SU-DHL-6 (cell line): ENCODE results near the gene CCDC13.

Experiments
- H2AFZ ChIP-seq: fragments of 200-600 bp; sonication (generic); 2 replicates; pipeline ENCODE4 v1.6.1; 2014; ENCODE audit warnings: low read depth, mild to moderate bottlenecking, moderate library complexity, mixed read lengths, antibody characterized with exemption, low read length; ENCODE audit not compliant: severe bottlenecking
- H3F3A ChIP-seq: fragments of 200-600 bp; shearing (Covaris generic); 2 replicates; pipeline ENCODE4 v1.6.0; 2016; ENCODE audit warnings: antibody characterized with exemption, mild to moderate bottlenecking; ENCODE audit not compliant: insufficient read depth
- H3K27ac ChIP-seq: fragments of 200-600 bp; sonication (generic); 2 replicates; pipeline ENCODE4 v1.5.1; 2016; ENCODE audit warnings: low read depth, mild to moderate bottlenecking, low read length, moderate library complexity, mixed read lengths
- H3K27me3 ChIP-seq: fragments of 200-600 bp; sonication (generic), shearing (Covaris generic); 2 replicates; pipeline ENCODE4 v1.6.0; 2014; ENCODE audit warnings: mild to moderate bottlenecking, low read length
- H3K36me3 ChIP-seq: fragments of 200-600 bp; sonication (generic); 2 replicates; pipeline ENCODE4 v1.6.1; 2014; ENCODE audit warnings: mild to moderate bottlenecking, low read length, mixed read lengths
- H3K4me2 ChIP-seq: fragments of 300-600, 200-600 bp; shearing (Covaris generic), sonication (generic); 2 replicates; pipeline ENCODE4 v1.6.0; 2014; ENCODE audit warnings: low read length, low read depth, mild to moderate bottlenecking; ENCODE audit not compliant: poor library complexity, severe bottlenecking
- H3K4me3 ChIP-seq: fragments of 200-600 bp; sonication (generic); 2 replicates; pipeline ENCODE4 v1.5.1; 2014; ENCODE audit warnings: antibody characterized with exemption, low read length, mild to moderate bottlenecking, mixed read lengths; ENCODE audit not compliant: insufficient read depth, poor library complexity, severe bottlenecking
- H3K79me2 ChIP-seq: fragments of 200-600 bp; sonication (generic); 2 replicates; pipeline ENCODE4 v1.6.1; 2014; ENCODE audit warnings: mild to moderate bottlenecking, low read length, moderate library complexity; ENCODE audit not compliant: insufficient read depth
- H3K9ac ChIP-seq: fragments of 200-600 bp; sonication (generic); 2 replicates; pipeline ENCODE4 v1.7.0; 2014; ENCODE audit warnings: mild to moderate bottlenecking, low read length
- H3K9me2 ChIP-seq: fragments of 200-600 bp; sonication (generic); replicated peaks from 2 replicates; pipeline ENCODE4 v1.6.1; 2014; ENCODE audit warnings: low read length; ENCODE audit not compliant: insufficient read depth
- H3K9me3 ChIP-seq: fragments of 200-600 bp; sonication (generic); 2 replicates; pipeline ENCODE4 v1.6.1; 2014; ENCODE audit warnings: low read length, mixed read lengths; ENCODE audit not compliant: insufficient read depth
- H4K20me1 ChIP-seq: fragments of 200-600 bp; sonication (generic); 2 replicates; pipeline ENCODE4 v1.6.1; 2014; ENCODE audit warnings: low read depth, mild to moderate bottlenecking, antibody characterized with exemption, low read length, moderate library complexity, mixed read lengths
- CTCF ChIP-seq: fragments of 200-600 bp; sonication (generic); IDR thresholded peaks from one replicate; pipeline ENCODE4 v1.5.1; 2017; ENCODE audit warnings: antibody characterized with exemption, mild to moderate bottlenecking, low read length, moderate library complexity; ENCODE audit not compliant: insufficient read depth, poor library complexity, severe bottlenecking
- EZH2phosphoT487 ChIP-seq: fragments of 200-600 bp; sonication (generic), shearing (Covaris generic); conservative IDR thresholded peaks from 2 replicates; pipeline ENCODE4 v1.6.1; 2018; ENCODE audit warnings: mild to moderate bottlenecking, antibody characterized with exemption, low read length, moderate library complexity, mixed read lengths

The CCDC13 gene

DNA sequence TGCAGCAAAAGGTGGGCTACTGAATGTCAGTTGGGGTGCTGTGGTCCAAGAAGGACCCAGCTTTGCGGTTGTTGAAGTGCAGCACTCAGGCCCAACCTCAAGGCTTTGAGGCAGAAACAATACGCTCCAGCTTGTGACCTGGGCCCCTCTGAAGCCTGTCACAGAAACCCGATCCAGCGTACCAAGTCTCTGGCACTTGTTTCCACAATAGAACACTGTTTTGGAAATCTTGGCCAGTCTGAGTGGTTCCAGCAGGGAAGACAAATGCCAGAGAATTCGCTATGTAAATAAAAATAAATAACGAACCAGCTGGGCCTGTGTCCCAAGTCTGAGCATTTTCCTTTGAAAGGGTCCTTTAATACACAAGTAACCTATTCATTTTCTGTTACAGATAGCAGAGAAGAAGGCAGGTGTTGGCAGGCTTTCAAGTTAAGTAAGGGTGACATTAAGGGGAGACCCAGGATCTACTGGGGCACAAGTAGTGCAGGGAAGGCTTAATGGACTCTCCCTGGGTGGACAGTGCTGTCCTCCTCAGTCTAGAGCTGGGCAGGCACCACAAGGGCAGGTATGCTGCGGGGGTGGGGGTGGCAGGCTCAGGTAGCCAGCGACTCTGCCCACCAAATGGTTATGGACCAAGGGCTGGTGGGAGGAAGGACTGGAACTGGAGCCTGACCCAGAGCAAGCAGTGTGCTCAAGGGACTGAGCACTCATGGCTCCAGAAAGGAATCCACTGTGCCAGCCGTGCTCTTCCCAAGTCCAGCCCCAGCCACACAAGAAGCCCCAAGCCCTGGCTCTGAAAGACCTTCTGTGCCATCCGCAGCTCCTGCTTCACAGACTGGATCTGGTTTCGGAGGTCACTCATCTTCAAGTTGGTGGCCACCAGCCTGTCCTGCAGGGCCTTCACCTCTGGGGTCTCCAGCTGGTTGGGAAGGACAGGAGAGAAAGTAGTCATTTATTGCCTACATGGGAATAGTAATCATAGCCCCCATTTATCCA, 26.3 kb downstream of the CCDC13 start:
- Histone ChIP-seq H3K4me3 (no peak overlapping the region), H2AFZ (no peak overlapping the region), H3K27ac (no peak overlapping the region), H3K36me3 (no peaks in the 10 kb centered on the region), H4K20me1 (no peaks in the 10 kb centered on the region), H3K9me3 (no peaks in the 10 kb centered on the region), H3K27me3 (no peaks in the 10 kb centered on the region), H3F3A (no peaks in the 10 kb centered on the region), H3K9me2 (no peaks in the 10 kb centered on the region), H3K9ac (no peak overlapping the region), H3K79me2 (no peaks in the 10 kb centered on the region), H3K4me2 (no peak overlapping the region)
- TF ChIP-seq EZH2phosphoT487 (no peak), CTCF (no peak)

- no peak overlapping the region for H3K4me2 ChIP-seq
These were observed 27.1 kb downstream of the CCDC13 start for GRCh38 chr3:42745776-42746454.

GRCh38 chr3:42745291-42745745, 27.7 kb downstream of the CCDC13 start:
- Histone ChIP-seq H3K27ac (no peak overlapping the region), H3K79me2 (no peaks in the 10 kb centered on the region), H3K4me2 (no peak overlapping the region), H4K20me1 (no peaks in the 10 kb centered on the region), H3K9ac (no peak overlapping the region), H3F3A (no peaks in the 10 kb centered on the region), H3K27me3 (no peaks in the 10 kb centered on the region), H3K4me3 (no peak overlapping the region), H3K9me2 (no peaks in the 10 kb centered on the region), H2AFZ (no peak overlapping the region), H3K9me3 (no peaks in the 10 kb centered on the region), H3K36me3 (no peaks in the 10 kb centered on the region)
- no peak for TF ChIP-seq EZH2phosphoT487
- TF ChIP-seq CTCF, result no peak

More at GRCh38 chr3:42745776-42746454, 27.1 kb downstream of the CCDC13 start:
- Histone ChIP-seq H3K27me3 (no peaks in the 10 kb centered on the region), H3K9ac (no peak overlapping the region), H3K4me3 (no peak overlapping the region), H3K9me2 (no peaks in the 10 kb centered on the region), H3F3A (no peaks in the 10 kb centered on the region), H4K20me1 (no peaks in the 10 kb centered on the region), H3K79me2 (no peaks in the 10 kb centered on the region), H3K27ac (no peak overlapping the region), H3K36me3 (no peaks in the 10 kb centered on the region), H2AFZ (no peak overlapping the region), H3K9me3 (no peaks in the 10 kb centered on the region)
- TF ChIP-seq EZH2phosphoT487 (no peak), CTCF (no peak)
